GM12878 (cell line): ENCODE results near the gene MAGEB17. TPM values are rescaled to one million over a fixed set of nuclear protein-coding genes. Genes with fewer than 3 reads are reported as not detected.

Experiments
- ATAC-seq: fragments of 200-7000 bp; cut with Tn5 transposase; 3 replicates; pipeline ENCODE4 v1.9.1; 2020; ENCODE audit warnings: mild to moderate bottlenecking, moderate library complexity
- BruUV-seq: library from RNA; stranded (reverse); fragments of 400-500 nt; replicated peaks from 2 replicates; lab custom pipeline; 2021; lab: Mats Ljungman, UMichigan
- CTCF ChIA-PET: fragments of 300-600 bp; sonication (Branson Sonifier 250); formaldehyde crosslinking; extraction: SDS; loops from one replicate; lab custom pipeline; 2021; ENCODE audit warnings: inconsistent platforms; lab: Yijun Ruan, JAX
- POLR2A ChIA-PET: fragments of 350-600 bp; formaldehyde crosslinking; extraction: SDS; loops from one replicate; lab custom pipeline; 2021; ENCODE audit warnings: inconsistent platforms; lab: Charles Lee
- RAD21 ChIA-PET: fragments of 300-600 bp; sonication (Branson Sonifier 250); formaldehyde crosslinking; loops from one replicate; lab custom pipeline; 2023; ENCODE audit warnings: antibody characterized with exemption; ENCODE audit not compliant: unreplicated experiment; lab: Charles Lee
- SMC1A ChIA-PET: fragments of 300-600 bp; sonication (Branson Sonifier 250); formaldehyde crosslinking; loops from one replicate; lab custom pipeline; 2023; ENCODE audit not compliant: unreplicated experiment, uncharacterized antibody; lab: Charles Lee
- DNase-seq: peaks from one replicate; pipeline ENCODE4 v3.0.0-alpha.2; 2011; ENCODE audit warnings: low read depth, low spot score
- FAIRE-seq: peaks from 3 replicates; lab custom pipeline; 2011; peaks lifted over from hg19 to GRCh38; lab: Jason Lieb, UNC
- H2AFZ ChIP-seq: 2 replicates; pipeline ENCODE4 v1.6.0; 2011; ENCODE audit warnings: low read depth, low read length, control low read depth; ENCODE audit not compliant: control insufficient read depth
- H3K27ac ChIP-seq: 2 replicates; pipeline ENCODE4 v1.5.1; 2011; ENCODE audit warnings: control low read depth; ENCODE audit not compliant: control insufficient read depth, insufficient read depth
- H3K27me3 ChIP-seq, 2 experiments: replicated peaks in 1 of 2; 2 replicates each; pipeline versions ENCODE4 v1.6.0 to v1.6.1; 2011; ENCODE audit warnings: low read length in 1 of 2; ENCODE audit not compliant: control insufficient read depth in 2 of 2, insufficient read depth in 2 of 2
- H3K36me3 ChIP-seq, 2 experiments: 2 replicates each; pipeline ENCODE4 v1.5.1; 2011; ENCODE audit warnings: low read length in 1 of 2; ENCODE audit not compliant: control insufficient read depth in 2 of 2, insufficient read depth in 2 of 2
- H3K4me1 ChIP-seq: 2 replicates; pipeline ENCODE4 v1.6.1; 2011; ENCODE audit warnings: mild to moderate bottlenecking, low read length, moderate library complexity, mixed read lengths; ENCODE audit not compliant: control insufficient read depth, insufficient read depth
- H3K4me2 ChIP-seq: 2 replicates; pipeline ENCODE4 v1.6.0; 2011; ENCODE audit warnings: control low read depth; ENCODE audit not compliant: control insufficient read depth, insufficient read depth
- H3K4me3 ChIP-seq: fragments of 200-600 bp; sonication (generic); 2 replicates; pipeline ENCODE4 v1.5.1; 2016
- H3K79me2 ChIP-seq: 2 replicates; pipeline ENCODE4 v1.6.0; 2011; ENCODE audit warnings: low read length; ENCODE audit not compliant: control insufficient read depth, insufficient read depth
- H3K9ac ChIP-seq: 2 replicates; pipeline ENCODE4 v1.8.0; 2011; ENCODE audit warnings: low read length, control low read depth, mixed read lengths; ENCODE audit not compliant: control insufficient read depth, insufficient read depth
- H3K9me3 ChIP-seq: replicated peaks from 3 replicates; pipeline ENCODE4 v1.5.1; 2011; ENCODE audit warnings: mild to moderate bottlenecking, low read length; ENCODE audit not compliant: control insufficient read depth, insufficient read depth
- H4K20me1 ChIP-seq: 2 replicates; pipeline ENCODE4 v1.6.0; 2011; ENCODE audit not compliant: control insufficient read depth, insufficient read depth
- ATF7 ChIP-seq: fragments of 450-650 bp; IDR thresholded peaks from 2 replicates; pipeline ENCODE4 v1.6.1; 2016; ENCODE audit warnings: low read depth, mild to moderate bottlenecking
- MTA2 ChIP-seq: fragments of 450-650 bp; IDR thresholded peaks from 2 replicates; pipeline ENCODE4 v1.6.1; 2016; ENCODE audit warnings: low read depth, mild to moderate bottlenecking, moderate library complexity
- REST ChIP-seq: IDR thresholded peaks from 2 replicates; pipeline ENCODE4 v1.6.1; 2012; ENCODE audit warnings: mild to moderate bottlenecking, low read depth, low read length
- WGBS: methylation state at CpG from one replicate; pipeline ENCODE4 v1.1.6; 2016; ENCODE audit warnings: low lambda C conversion rate; ENCODE audit not compliant: insufficient replicate concordance, insufficient coverage; ENCODE audit errors: missing lambda C conversion rate; 5-methylcytosine and 5-hydroxymethylcytosine counted together
- in situ Hi-C: fragments of 300-500 bp; cut with MboI; formaldehyde crosslinking; loops from 9 replicates; pipeline ENCODE4 v1.14.3; 2018; ENCODE audit warnings: mixed read lengths
- intact Hi-C: fragments of 100-400 bp; cut with micrococcal nuclease; formaldehyde crosslinking; loops from one replicate; pipeline ENCODE4 v1.14.2; 2022; ENCODE audit not compliant: unreplicated experiment
- polyA plus RNA-seq, 11 experiments: library from polyadenylated mRNA; depleted of rRNA in 4 of 11; unstranded in 6 of 11; stranded (reverse) in 5 of 11; fragments of >200 nt; fragmentation: Nextera tagmentation in 4 of 11; fragmentation: Illumina TruSeq in 1 of 11; extraction: Ambion mirVana in 4 of 11; extraction: Trizol in 1 of 11; gene quantifications; 1 replicate in 1 of 11; 2 replicates in 10 of 11; pipeline versions ENCODE4 v1.2.1 to v1.2.3, GENCODE V29; 2011 to 2016; ENCODE audit warnings: inconsistent platforms in 2 of 11, missing spikeins in 2 of 11, low read depth in 1 of 11
- total RNA-seq, 4 experiments: library from RNA; depleted of rRNA in 3 of 4; stranded (reverse); fragments of >200 nt in 3 of 4; fragmentation: Illumina TruSeq in 1 of 4; extraction: Trizol in 1 of 4; gene quantifications; 2 replicates each; pipeline versions ENCODE4 v1.2.1 to v1.2.3, GENCODE V29; 2013 to 2021

The MAGEB17 gene
- total and polyA plus RNA-seq, 10 of the 15 experiments (the other 5 are each of a cell fraction or from before 2014, with no cell fraction given), result 0.05 to 0.21 TPM; not detected in 8

- DNase-seq (no peak), FAIRE-seq (no peak), ATAC-seq (no peak)
- Histone ChIP-seq H4K20me1 (no peaks in the 10 kb centered on the region), H3K27me3 (no peaks in the 10 kb centered on the region), H3K79me2 (no peaks in the 10 kb centered on the region), H3K27ac (no peak overlapping the region), H2AFZ (no peak overlapping the region), H3K4me2 (no peak overlapping the region), H3K4me1 (no peaks in the 10 kb centered on the region), H3K4me3 (no peak overlapping the region), H3K36me3 (no peaks in the 10 kb centered on the region), H3K9ac (no peak overlapping the region), H3K9me3 (no peaks in the 10 kb centered on the region)
- RAD21 ChIA-PET, result no interaction called here
- in situ Hi-C loops, result no loop called here
- 0 out of 2 replicates have a peak, but pooled peaks have one; percentile 45 for TF ChIP-seq ATF7
- TF ChIP-seq REST, result no peak
- 42% methylated on average over 1 of the region's 1 CpG for WGBS
- BruUV-seq, result no TSS peak
- intact Hi-C loops, result no loop called here
- CTCF ChIA-PET, result no interaction called here
- SMC1A ChIA-PET, result interaction anchor here (1.7 kb wide), 1 partner anchor 23 kb away, joined by 4 read pairs; no protein-coding TSS in a partner anchor
- POLR2A ChIA-PET, result no interaction called here
These were observed 21.4 kb downstream of the MAGEB17 start for GRCh38 chrX:16188687-16189086.

- Histone ChIP-seq H3K9me3 (no peaks in the 10 kb centered on the region), H3K27me3 (no peaks in the 10 kb centered on the region), H4K20me1 (no peaks in the 10 kb centered on the region), H3K4me3 (no peak overlapping the region), H3K4me2 (no peak overlapping the region), H3K4me1 (no peaks in the 10 kb centered on the region), H2AFZ (no peak overlapping the region), H3K36me3 (no peaks in the 10 kb centered on the region), H3K9ac (no peak overlapping the region), H3K79me2 (no peaks in the 10 kb centered on the region), H3K27ac (no peak overlapping the region)
- ATAC-seq (peak; percentile 63), FAIRE-seq (no peak), DNase-seq (no peak)
- ChIA-PET RAD21 (no interaction called here), POLR2A (no interaction called here), SMC1A (interaction anchor here (0.9 kb wide), 1 partner anchor 20 kb away, joined by 4 read pairs; no protein-coding TSS in a partner anchor), CTCF (interaction anchor here (1.1 kb wide), 1 partner anchor 53 kb away, joined by 3 read pairs; no protein-coding TSS in a partner anchor)
- intact Hi-C loops (no loop called here), in situ Hi-C loops (no loop called here)
- WGBS, result 41% methylated on average over 6 of the region's 6 CpGs
- no TSS peak for BruUV-seq
- peak; percentile 20; the same call in 1 of the 2 replicates for TF ChIP-seq MTA2
- TF ChIP-seq REST, result no peak
These were observed 24.3 kb downstream of the MAGEB17 start for GRCh38 chrX:16191605-16192004.
